C4-2B (cell line): ENCODE measurements around the gene RNU1-2.
"Not testable (repeated sequence)": the region's sequence is repeated elsewhere in the genome, so short reads cannot be mapped to it uniquely, and the experiment has no call there.

Source experiments
- H3K27ac ChIP-seq: fragments of 450-650 bp; 2 replicates; pipeline ENCODE4 v1.5.1; 2017
- CTCF ChIP-seq: fragments of 450-650 bp; conservative IDR thresholded peaks from 2 replicates; pipeline ENCODE4 v1.5.1; 2017; ENCODE audit warnings: mild to moderate bottlenecking
- ZFX ChIP-seq: fragments of 450-650 bp; IDR thresholded peaks from 2 replicates; pipeline ENCODE4 v1.6.1; 2017

RNU1-2 gene

GRCh38 chr1:16882986-16883385 is 12.8 kb upstream of the RNU1-2 start:
- peak overlapping the region; percentile 31; the same call in 1 of the 2 replicates for H3K27ac ChIP-seq
- TF ChIP-seq CTCF (no peak), ZFX (no peak)

- not testable (repeated sequence) for H3K27ac ChIP-seq
Measured at GRCh38 chr1:16884487-16884886, 11.3 kb upstream of the RNU1-2 start.

- TF ChIP-seq CTCF (no peak), ZFX (no peak)
- peak overlapping the region; percentile 39 for H3K27ac ChIP-seq
Measured at GRCh38 chr1:16886860-16887605, 8.7 kb upstream of the RNU1-2 start.

GRCh38 chr1:16888860-16889816 is 6.6 kb upstream of the RNU1-2 start:
- peak overlapping the region; percentile 82 for H3K27ac ChIP-seq
- no peak for TF ChIP-seq CTCF
- no peak for TF ChIP-seq ZFX

GRCh38 chr1:16890539-16891021 is 5.2 kb upstream of the RNU1-2 start:
- H3K27ac ChIP-seq, result not testable (repeated sequence)

GRCh38 chr1:16891057-16891456 is 4.7 kb upstream of the RNU1-2 start:
- peak overlapping the region; percentile 73 for H3K27ac ChIP-seq

- H3K27ac ChIP-seq, result peak overlapping the region; percentile 73
Measured at GRCh38 chr1:16892978-16893525, 2.7 kb upstream of the RNU1-2 start.

GRCh38 chr1:16893796-16894195 is 2.0 kb upstream of the RNU1-2 start:
- not testable (repeated sequence) for H3K27ac ChIP-seq

GRCh38 chr1:16894338-16894737 is 1.4 kb upstream of the RNU1-2 start:
- peak overlapping the region; percentile 27; the same call in 1 of the 2 replicates for H3K27ac ChIP-seq

- not testable (repeated sequence) for H3K27ac ChIP-seq
Measured at GRCh38 chr1:16895233-16895597, 565 bp upstream of the RNU1-2 start.

- H3K27ac ChIP-seq, result peak overlapping the region; percentile 73
Measured at GRCh38 chr1:16896316-16897055, 706 bp downstream of the RNU1-2 start.

GRCh38 chr1:16897653-16898052 is 1.9 kb downstream of the RNU1-2 start:
- H3K27ac ChIP-seq, result peak overlapping the region; percentile 73

GRCh38 chr1:16898298-16898697 is 2.5 kb downstream of the RNU1-2 start:
- H3K27ac ChIP-seq, result not testable (repeated sequence)

- not testable (repeated sequence) for H3K27ac ChIP-seq
Measured at GRCh38 chr1:16899020-16899419, 3.2 kb downstream of the RNU1-2 start.
